OCI-M2 (cell line): ENCODE measurements around the gene ELL.

Experiments
- DNase-seq: peaks from one replicate; lab custom pipeline; 2025; ENCODE audit not compliant: unreplicated experiment; lab: John Stamatoyannopoulos, UW

Gene ELL

GRCh38 chr19:18449552-18449951, 72.3 kb downstream of the ELL start:
- DNase-seq, result no peak

DNA sequence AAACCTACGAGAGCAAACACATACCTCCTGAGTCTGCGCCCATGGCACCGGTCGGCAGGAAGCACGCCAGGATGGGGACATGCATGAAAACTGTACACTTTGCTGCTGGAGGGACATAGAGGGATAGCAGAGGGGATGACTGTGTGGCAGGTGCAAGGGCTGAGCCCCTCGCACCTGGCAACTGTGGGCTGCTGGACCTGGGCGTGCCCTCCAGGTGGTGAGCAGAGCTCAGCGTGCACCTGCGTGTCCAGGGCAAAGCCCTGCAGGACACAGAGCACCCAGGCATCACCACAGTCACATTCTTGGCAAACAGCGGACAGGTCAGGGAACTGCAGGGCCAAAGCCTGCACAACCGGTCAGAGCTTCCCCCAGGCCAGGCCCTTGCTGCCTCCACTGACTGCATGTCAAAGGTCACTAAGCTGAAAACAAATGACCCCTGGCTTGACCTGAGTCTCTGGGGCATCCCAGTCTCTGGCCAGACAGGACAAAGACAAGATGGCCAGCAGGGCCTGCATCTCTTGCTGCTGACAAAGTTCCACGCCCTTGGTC, 75.0 kb downstream of the ELL start:
- DNase-seq, result no peak

GRCh38 chr19:18446145-18446810, 75.6 kb downstream of the ELL start:
- DNase-seq, result no peak

DNA sequence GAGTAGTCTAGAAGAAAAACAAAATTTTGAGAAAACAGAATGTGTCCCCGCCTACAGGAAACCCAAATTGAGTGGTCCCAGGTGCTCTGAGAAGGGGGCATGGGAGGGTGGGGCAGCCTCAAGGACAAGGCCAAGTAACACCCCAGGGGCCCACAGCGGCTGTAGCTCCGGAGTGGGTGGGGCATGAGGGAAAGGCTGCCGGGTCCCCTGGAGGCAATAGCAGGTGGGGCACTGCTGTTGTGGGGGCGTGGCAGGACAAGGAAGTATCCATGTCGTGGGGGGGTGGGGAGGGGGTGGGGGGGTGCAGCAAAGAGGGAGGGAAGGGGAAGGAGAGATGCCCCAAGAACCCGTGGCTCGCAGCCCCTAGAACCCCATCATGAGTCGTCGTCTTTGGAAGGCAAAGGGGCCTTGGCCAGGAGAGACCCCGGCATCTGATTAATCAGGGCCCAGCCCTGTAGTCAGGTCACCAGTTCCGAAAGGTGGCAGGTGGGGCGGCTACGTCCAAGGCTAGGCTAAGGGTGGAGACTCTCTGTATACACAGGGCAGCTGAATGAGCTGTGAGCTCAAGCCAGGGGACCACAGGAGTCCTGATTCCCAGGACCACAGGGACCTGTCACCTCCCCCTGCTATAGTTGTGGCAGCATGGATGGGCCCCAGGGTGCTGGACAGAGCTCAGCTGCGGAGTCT, 76.5 kb downstream of the ELL start:
- no peak for DNase-seq

- no peak for DNase-seq
Observed at GRCh38 chr19:18444513-18444912, 77.4 kb downstream of the ELL start.

GRCh38 chr19:18443831-18444230, 78.0 kb downstream of the ELL start:
- no peak for DNase-seq

DNA sequence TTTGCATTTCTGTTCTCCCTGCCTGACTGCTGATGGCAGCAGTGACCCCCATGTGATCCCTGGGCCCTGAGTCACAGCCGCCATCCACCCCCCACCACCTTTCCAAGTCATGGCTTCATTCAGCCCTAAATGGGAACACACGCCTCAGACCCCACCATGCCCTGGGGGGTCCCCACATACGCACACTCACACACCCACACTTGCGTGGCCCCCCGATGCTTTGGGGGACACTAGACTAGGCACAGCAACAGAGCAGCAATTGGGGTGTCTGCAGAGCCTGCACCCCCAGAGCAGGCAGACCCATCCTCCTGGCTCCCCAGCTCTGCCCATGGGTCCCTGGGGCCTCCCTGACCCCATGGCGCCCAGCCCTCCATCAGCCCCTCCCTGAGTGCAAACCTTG, 78.5 kb downstream of the ELL start:
- no peak for DNase-seq

GRCh38 chr19:18442941-18443340, 78.9 kb downstream of the ELL start:
- no peak for DNase-seq

DNA sequence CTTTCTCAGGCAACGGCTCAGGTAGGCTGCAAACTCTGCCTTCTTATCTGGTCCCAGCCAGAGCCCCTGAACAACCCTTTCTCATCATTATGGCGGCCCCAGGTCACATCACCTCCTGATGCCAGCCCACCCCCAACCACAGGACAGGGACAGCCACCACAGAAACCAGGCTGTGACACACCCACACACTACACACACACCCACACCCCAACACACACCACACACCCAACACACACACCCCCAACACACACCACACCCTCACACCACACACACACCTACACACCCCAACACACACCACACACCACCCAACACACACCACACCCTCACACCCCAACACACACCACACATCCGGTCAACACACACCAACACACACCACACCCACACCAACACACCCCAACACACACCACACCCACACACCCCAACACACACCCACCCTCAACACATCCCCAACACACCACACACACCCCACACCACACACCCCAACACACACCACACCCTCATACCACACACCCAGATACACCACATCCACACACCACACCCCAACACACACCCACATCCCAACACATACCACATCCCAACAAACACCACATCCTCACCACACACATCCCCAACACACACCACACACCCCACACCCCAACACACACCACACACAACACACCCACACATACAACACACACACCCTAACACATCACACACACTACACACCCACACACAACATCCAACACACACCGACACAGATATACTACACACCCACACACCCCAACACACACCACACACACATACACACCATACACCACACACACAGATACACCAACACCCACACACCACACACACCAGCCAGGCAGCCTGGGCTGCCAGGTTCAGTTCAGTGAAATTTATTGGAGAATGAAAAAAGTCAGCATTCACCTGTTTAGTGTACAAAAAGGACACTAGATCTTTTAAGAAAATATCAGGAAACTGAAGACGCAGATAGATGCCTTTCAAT, 79.8 kb downstream of the ELL start:
- no peak for DNase-seq

- no peak for DNase-seq
Observed at GRCh38 chr19:18440936-18441803, 80.7 kb downstream of the ELL start.

- no peak for DNase-seq
Observed at GRCh38 chr19:18440415-18440877, 81.4 kb downstream of the ELL start.

GRCh38 chr19:18439910-18440237, 82.0 kb downstream of the ELL start:
- no peak for DNase-seq

DNA sequence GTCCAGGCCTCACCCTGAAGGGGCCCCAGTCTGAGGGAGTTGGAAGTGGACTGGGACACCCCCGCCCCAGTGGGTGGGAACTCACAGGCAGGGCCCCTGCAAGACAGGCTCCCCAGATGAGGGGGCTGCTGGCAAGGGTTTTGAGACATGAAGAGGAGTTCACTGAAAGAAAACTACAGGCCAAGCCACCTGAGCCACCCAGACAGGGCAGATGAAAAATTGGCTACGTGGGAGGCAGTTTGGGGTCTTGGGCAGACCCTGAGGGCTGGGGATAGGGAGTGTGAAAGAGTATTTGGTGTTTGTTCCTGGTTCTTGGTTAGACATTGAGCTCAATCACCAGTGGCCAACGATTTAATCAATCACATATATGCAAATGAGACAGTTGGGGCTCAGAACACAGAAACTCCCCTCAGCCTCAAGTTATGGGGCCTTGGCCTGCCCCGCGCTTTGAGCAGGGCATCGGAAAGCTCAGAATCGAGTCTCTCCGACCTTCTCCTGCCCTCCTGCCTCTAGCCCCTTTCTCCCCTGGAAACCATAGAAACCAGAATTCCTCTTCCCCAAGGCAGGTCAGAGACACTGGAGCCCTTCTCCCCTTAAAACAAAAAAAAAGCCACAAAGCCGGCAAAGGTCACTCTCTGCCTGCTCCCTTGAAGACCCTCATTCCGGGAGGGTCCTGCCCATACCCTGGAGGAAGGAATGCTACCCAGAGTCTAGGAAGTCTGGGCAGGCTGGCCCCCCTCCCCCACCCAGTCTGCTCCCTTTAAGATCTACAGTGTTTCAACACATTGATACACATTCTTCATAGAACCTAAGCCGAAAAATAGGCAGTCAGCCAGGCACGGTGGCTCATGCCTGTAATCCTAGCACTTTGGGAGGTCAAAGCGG, 82.6 kb downstream of the ELL start:
- DNase-seq, result no peak

- DNase-seq, result peak; percentile 52
Observed at GRCh38 chr19:18438331-18439024, 83.4 kb downstream of the ELL start.

- peak; percentile 40 for DNase-seq
Observed at GRCh38 chr19:18437491-18438330, 84.2 kb downstream of the ELL start, which contains the start of gene ISYNA1. Gene ISYNA1, minus strand, starts transcription at chr19:18438133. Its CDS starts 154 bp downstream, at chr19:18437979.

DNA sequence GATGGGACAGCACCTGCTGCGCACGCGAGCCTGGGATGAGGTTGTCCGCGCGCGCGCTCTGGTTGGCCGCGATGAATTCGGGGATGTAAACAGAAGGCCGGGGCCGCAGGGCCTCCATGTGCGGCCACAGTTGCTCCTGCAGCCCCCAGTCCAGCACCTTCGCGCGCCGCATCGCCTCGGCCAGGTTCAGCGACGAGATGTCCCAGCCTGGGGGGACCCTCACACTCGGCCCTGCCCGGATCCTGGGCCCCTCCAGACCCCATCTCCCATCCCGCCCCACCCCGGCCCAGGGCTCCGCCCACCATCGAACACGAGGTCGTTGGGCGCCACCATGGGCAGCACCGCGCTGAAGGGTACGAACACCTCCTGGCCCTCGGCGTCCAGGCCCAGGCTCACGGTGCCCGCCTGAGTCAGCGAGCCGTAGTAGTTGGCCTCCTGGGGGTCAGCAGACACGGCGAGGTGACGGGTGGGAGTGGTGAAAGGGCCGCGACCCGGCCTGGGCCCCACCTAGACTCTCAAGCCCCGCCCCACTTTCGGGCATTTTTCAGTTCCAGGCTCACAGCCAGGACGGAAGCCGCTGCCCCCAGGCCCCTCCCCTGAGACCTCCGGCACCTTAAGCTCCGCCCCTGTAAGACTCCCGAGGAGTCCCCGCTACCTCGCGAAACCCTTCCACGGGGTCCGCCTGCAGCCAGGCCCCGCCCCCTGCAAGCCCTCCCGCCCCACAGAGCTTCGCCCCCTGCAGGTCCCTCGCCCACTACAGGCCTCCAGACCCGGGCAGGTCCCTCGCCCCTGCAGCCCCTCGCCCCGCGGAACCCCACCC, 85.0 kb downstream of the ELL start:
- peak; percentile 41 for DNase-seq
